Body of pancreas (tissue), 4 donors: ENCODE measurements around the gene GLG1. TPM values are rescaled to one million over a fixed set of nuclear protein-coding genes. Genes with fewer than 3 reads are reported as not detected.
"Not testable (repeated sequence)": the region's sequence is repeated elsewhere in the genome, so short reads cannot be mapped to it uniquely, and the experiment has no call there.

Source experiments
- ATAC-seq: fragments of 150-250 bp; one replicate; pipeline ENCODE4 v1.9.1; 2016
- DNase-seq, 4 donors: peaks; one replicate each; pipeline ENCODE4 v3.0.0-alpha.2; 2019
- H3K27ac ChIP-seq, 4 donors: fragments of 200-600 bp; sonication (generic); 1 replicate in 3 of 4; 2 replicates in 1 of 4; pipeline versions ENCODE4 v1.5.1 to v1.6.1; 2016 to 2019; ENCODE audit warnings: mild to moderate bottlenecking in 1 of 4, mixed read lengths in 1 of 4, moderate library complexity in 1 of 4
- H3K27me3 ChIP-seq, 2 donors: fragments of 200-600 bp; sonication (generic); one replicate each; pipeline ENCODE4 v1.6.0; 2016; ENCODE audit warnings: mild to moderate bottlenecking in 1 of 2
- H3K36me3 ChIP-seq, 2 donors: fragments of 200-600 bp; sonication (generic); replicated peaks in 1 of 2; 2 replicates each; pipeline ENCODE4 v1.5.1; 2016; ENCODE audit warnings: low read depth in 2 of 2; ENCODE audit not compliant: insufficient read depth in 1 of 2
- H3K4me1 ChIP-seq: fragments of 200-600 bp; sonication (generic); one replicate; pipeline ENCODE4 v1.6.0; 2016
- H3K4me3 ChIP-seq, 2 donors: fragments of 200-600 bp; sonication (generic); 1 replicate in 1 of 2; 2 replicates in 1 of 2; pipeline ENCODE4 v1.5.1; 2016 to 2019
- H3K9me3 ChIP-seq, 3 donors: fragments of 200-600 bp; sonication (generic); 1 replicate in 2 of 3; 2 replicates in 1 of 3; pipeline ENCODE4 v1.5.1; 2016
- POLR2A ChIP-seq, 3 donors: fragments of 450-650 bp; IDR thresholded peaks; one replicate each; pipeline ENCODE4 v1.6.1; 2016; ENCODE audit warnings: antibody characterized with exemption in 3 of 3, mild to moderate bottlenecking in 2 of 3
- WGBS, 2 donors: methylation state at CpG; one replicate each; pipeline ENCODE4 v1.1.5; 2017; 5-methylcytosine and 5-hydroxymethylcytosine counted together
- intact Hi-C: fragments of 100-400 bp; cut with DNase I; formaldehyde crosslinking; loops from one replicate; pipeline ENCODE4 v1.15.1; 2023
- small RNA-seq: library from RNA; depleted of rRNA; stranded (forward); fragments of <200 nt; gene quantifications from one replicate; pipeline ENCODE3, GENCODE V24; 2016
- total RNA-seq, 2 donors: library from RNA; depleted of rRNA; stranded (reverse); fragments of >200 nt; gene quantifications; one replicate each; pipeline ENCODE4 v1.1.0, GENCODE V29; 2016

The GLG1 gene
- total RNA-seq, 2 donors from 2014 or later = 103 to 144 TPM

- peak in 3 of 4 donors; percentile 27 to 32 (median 32) for DNase-seq
- H3K4me3 ChIP-seq, H3K27me3 ChIP-seq, H3K4me1 ChIP-seq, intact Hi-C loops, H3K9me3 ChIP-seq, H3K36me3 ChIP-seq: not testable (repeated sequence)
- ATAC-seq = peak; percentile 41
- peak in 1 of 3 donors; percentile 33 for TF ChIP-seq POLR2A (IDR thresholded peaks at IDR 0.05)
- H3K27ac ChIP-seq = peak overlapping the region in 3 of 4 donors; percentile 48 to 77 (median 50)
- WGBS, 2 donors = 12% methylated on average over 16 of the region's 23 CpGs; no CpG with 5 or more reads in 1 of the 2 donors
Observed at GRCh38 chr16:74407362-74407705, 199.6 kb downstream of the GLG1 start.

- peak in 1 of 4 donors; percentile 27 for DNase-seq
Observed at GRCh38 chr16:74406600-74407361, 200.1 kb downstream of the GLG1 start.

GRCh38 chr16:74404148-74404933 is 202.6 kb downstream of the GLG1 start:
- ATAC-seq, H3K4me3 ChIP-seq, DNase-seq, H3K9me3 ChIP-seq, H3K36me3 ChIP-seq, H3K27me3 ChIP-seq, H3K4me1 ChIP-seq, intact Hi-C loops, H3K27ac ChIP-seq: not testable (repeated sequence)
- 52 to 55% methylated on average over 5 to 9 of the region's 14 CpGs for WGBS, 2 donors

More at GRCh38 chr16:74406600-74407361, 200.1 kb downstream of the GLG1 start:
- H3K4me3 ChIP-seq, H3K27me3 ChIP-seq, H3K9me3 ChIP-seq, intact Hi-C loops, H3K36me3 ChIP-seq, H3K4me1 ChIP-seq: not testable (repeated sequence)
- WGBS, 2 donors = 0% methylated on average over 4 of the region's 71 CpGs; no CpG with 5 or more reads in 1 of the 2 donors
- ATAC-seq = peak; percentile 84
- H3K27ac ChIP-seq = peak overlapping the region in 3 of 4 donors; percentile 48 to 77 (median 50)
- TF ChIP-seq POLR2A (IDR thresholded peaks at IDR 0.05) = peak in 1 of 3 donors; percentile 50

DNA sequence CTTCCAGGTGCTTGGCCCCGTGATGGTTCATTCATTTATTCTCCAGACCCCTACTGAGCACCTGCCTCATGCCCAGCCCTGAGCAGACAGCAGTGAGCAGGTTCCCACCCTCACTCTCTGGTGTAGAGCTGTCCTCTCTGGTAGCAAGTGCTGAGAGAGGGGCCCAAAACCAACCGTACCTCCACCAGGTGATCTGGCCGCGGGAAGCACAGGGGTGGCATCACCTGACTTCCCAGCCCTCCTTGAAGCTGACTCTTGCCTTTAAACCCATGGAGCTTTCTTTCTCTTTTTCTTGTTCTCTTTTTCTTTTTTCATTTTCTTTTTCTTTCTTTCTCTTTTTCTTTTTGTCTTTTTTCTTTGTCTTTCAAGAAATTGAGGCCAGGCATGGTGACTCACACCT is 206.7 kb downstream of the GLG1 start:
- DNase-seq, ATAC-seq, H3K4me1 ChIP-seq, H3K9me3 ChIP-seq, intact Hi-C loops, H3K36me3 ChIP-seq, H3K27ac ChIP-seq, H3K4me3 ChIP-seq, H3K27me3 ChIP-seq: not testable (repeated sequence)
- 76 to 79% methylated on average over 3 of the region's 4 CpGs for WGBS, 2 donors

DNA sequence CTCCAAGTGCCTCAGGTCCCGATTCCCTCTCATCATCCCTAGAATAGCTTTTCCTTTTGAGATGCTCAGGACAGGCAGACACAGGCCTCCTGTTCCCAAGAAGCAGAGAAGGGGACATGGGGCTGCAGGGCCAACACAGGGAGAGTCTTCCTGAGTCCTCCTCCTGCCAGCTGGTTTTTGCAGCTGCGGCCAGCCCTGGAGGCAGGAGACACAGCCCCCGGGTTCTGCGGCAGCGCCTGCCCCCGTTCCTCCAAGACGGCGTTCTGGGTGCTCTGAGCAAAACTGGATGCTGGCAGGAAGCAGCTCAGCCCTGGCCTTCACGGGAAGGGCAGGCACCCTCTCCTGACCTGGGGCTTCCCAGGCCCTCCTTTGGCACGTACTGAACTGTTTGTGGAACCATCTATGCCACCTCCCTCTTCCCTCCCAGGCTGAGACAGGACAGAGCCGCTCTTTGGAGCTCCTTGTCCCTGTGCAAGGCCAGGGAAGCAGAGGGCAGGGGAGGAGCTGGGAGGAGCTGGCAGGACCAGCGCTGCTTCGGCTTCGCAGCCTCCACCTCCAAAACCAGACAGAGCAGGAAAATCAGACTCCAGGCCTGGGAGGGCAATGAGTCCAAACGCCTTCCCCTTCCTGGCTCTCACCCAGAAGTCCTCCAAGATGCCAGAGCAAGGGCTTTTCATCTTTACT is 208.6 kb downstream of the GLG1 start:
- intact Hi-C loops, H3K4me3 ChIP-seq, DNase-seq, H3K4me1 ChIP-seq, H3K36me3 ChIP-seq, H3K27me3 ChIP-seq, H3K9me3 ChIP-seq, H3K27ac ChIP-seq: not testable (repeated sequence)
- 37 to 55% methylated on average over 2 to 9 of the region's 15 CpGs for WGBS, 2 donors
- peak; percentile 16 for ATAC-seq

Small RNA genes within 50 kb of the gene (small RNA-seq; reads per million reads assigned to genes)
- gene RF00019 (not detected), gene RNU6-237P (not detected)

Other genes with a start within 250 kb of the GLG1 start
- gene NPIPB15, start 230.8 kb downstream of the GLG1 start, total RNA-seq = 10 to 100 TPM in 1 of 2 donors, not detected in 1; 63.3 TPM
- gene CLEC18B, start 185.6 kb downstream of the GLG1 start, total RNA-seq = under 1 TPM in 1 of 2 donors, not detected in 1; 0.26 TPM
- 10 to 100 TPM; 10.5 to 12.2 TPM for gene RFWD3, start 59.8 kb upstream of the GLG1 start, total RNA-seq
- 10 to 100 TPM; 10.9 to 16.8 TPM for gene MLKL, start 93.7 kb upstream of the GLG1 start, total RNA-seq
- gene FA2H, start 167.7 kb upstream of the GLG1 start, total RNA-seq = 1 to 10 TPM; 3.3 to 5.4 TPM